Type B pancreatic cell (in vitro differentiated cells): ENCODE data around the gene AK2. TPM values are rescaled to one million over a fixed set of nuclear protein-coding genes. Genes with fewer than 3 reads are reported as not detected.
A peak's percentile ranks its signal among the peaks of the same experiment; 100 is the strongest.

Experiments used
- DNase-seq: peaks from one replicate; pipeline ENCODE4 v3.0.0; 2021; ENCODE audit warnings: mixed read lengths; ENCODE audit not compliant: unreplicated experiment; ENCODE audit errors: extremely low spot score
- H3K27ac Mint-ChIP-seq: 2 replicates; pipeline ENCODE4 v1.8.0; 2021; ENCODE audit warnings: mild to moderate bottlenecking, mixed read lengths
- H3K27me3 Mint-ChIP-seq: 2 replicates; pipeline ENCODE4 v1.8.0; 2021; ENCODE audit warnings: mixed read lengths
- H3K36me3 Mint-ChIP-seq: 2 replicates; pipeline ENCODE4 v1.8.0; 2021; ENCODE audit warnings: mixed read lengths
- H3K4me1 Mint-ChIP-seq: one replicate; pipeline ENCODE4 v1.8.0; 2021; ENCODE audit warnings: mixed read lengths; ENCODE audit not compliant: unreplicated experiment
- H3K4me3 Mint-ChIP-seq: 2 replicates; pipeline ENCODE4 v1.8.0; 2021; ENCODE audit warnings: mild to moderate bottlenecking, mixed read lengths
- H3K9me3 Mint-ChIP-seq: 2 replicates; pipeline ENCODE4 v1.8.0; 2021; ENCODE audit warnings: mixed read lengths
- long read RNA-seq: library from polyadenylated mRNA; unstranded; transcript quantifications from one replicate; pipeline ENCODE4 v2.0.0, GENCODE V29; 2020
- total RNA-seq: library from RNA; stranded (reverse); gene quantifications from 2 replicates; pipeline ENCODE4 v1.2.1, GENCODE V29; 2021; ENCODE audit warnings: low replicate concordance
- TF ChIP-seq, protein P1 (sequence below): fragments of 200-600 bp; sonication (generic); conservative IDR thresholded peaks from 2 replicates; pipeline ENCODE4 v1.5.0; 2021; ENCODE audit warnings: antibody characterized with exemption, mild to moderate bottlenecking

Gene AK2
- 138 and 140 TPM in 2 replicates for total RNA-seq
- long read RNA-seq, transcript AK2-201 (6 exons, 1,021 nt) = minor isoform, 15 of 283 reads
- long read RNA-seq, transcript AK2-202 (7 exons, 3,586 nt) = major isoform, 211 of 283 reads
- long read RNA-seq, transcript AK2-204 (8 exons, 880 nt) = minor isoform, 6 of 283 reads
- long read RNA-seq, partial matches to known transcripts = 9 of 283 reads
- long read RNA-seq, other reads (novel, unspliced or antisense) = 32 of 283 reads

DNA sequence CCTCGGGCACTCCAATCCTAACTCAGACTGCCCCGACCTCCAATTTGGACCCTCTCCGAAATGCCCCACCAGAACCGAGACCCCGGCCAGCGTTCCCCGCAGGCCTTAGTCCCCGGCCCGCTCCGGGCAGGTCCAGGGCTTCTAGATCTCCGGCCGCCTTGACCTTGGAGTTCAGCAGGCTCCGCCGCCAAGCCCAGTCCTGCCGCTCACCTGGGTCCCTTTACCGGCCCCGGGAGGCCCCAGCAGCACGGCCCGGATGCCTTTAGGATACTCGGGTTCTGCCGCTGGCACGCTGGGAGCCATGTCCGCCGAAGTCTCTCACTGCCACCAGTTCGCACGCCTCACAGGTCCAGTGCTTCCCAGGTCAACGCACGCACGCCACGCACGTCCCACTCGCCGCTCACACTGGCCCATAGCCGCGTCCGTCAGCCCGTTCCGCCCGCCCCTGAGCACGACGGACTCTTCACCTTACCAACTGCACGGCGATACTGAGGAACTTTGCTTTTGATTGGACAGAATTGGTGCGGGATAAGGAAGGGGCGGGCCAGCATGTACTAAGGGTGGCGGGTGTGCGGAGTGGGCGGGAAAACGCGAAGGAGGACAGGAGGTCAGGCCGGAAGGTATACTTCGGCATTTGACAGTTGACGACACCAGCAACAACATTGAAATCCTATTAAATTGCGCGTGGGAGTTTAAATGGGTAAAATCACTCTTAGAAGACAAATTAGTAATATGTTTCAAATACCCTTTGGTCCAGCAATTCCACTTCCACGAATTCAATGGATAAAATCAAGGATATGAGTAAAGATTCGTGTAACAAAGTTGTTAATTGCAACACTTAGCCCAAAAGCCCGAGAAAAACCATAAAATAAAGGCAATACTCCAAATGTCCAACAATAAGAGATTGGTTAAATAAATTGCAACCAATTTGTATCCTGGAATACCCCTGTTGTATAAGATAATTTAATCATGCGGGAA is at the start of gene AK2:
Gene AK2 (minus strand): TSS at position 358 of the 978 bp plus-strand sequence. CDS start 55 bp downstream, at position 303.
- TF ChIP-seq, protein P1, sequence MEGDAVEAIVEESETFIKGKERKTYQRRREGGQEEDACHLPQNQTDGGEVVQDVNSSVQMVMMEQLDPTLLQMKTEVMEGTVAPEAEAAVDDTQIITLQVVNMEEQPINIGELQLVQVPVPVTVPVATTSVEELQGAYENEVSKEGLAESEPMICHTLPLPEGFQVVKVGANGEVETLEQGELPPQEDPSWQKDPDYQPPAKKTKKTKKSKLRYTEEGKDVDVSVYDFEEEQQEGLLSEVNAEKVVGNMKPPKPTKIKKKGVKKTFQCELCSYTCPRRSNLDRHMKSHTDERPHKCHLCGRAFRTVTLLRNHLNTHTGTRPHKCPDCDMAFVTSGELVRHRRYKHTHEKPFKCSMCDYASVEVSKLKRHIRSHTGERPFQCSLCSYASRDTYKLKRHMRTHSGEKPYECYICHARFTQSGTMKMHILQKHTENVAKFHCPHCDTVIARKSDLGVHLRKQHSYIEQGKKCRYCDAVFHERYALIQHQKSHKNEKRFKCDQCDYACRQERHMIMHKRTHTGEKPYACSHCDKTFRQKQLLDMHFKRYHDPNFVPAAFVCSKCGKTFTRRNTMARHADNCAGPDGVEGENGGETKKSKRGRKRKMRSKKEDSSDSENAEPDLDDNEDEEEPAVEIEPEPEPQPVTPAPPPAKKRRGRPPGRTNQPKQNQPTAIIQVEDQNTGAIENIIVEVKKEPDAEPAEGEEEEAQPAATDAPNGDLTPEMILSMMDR = no peak
- peak; percentile 94 for DNase-seq
- peaks cover 9% of the 10 kb centered on the region for H3K36me3 Mint-ChIP-seq

DNA sequence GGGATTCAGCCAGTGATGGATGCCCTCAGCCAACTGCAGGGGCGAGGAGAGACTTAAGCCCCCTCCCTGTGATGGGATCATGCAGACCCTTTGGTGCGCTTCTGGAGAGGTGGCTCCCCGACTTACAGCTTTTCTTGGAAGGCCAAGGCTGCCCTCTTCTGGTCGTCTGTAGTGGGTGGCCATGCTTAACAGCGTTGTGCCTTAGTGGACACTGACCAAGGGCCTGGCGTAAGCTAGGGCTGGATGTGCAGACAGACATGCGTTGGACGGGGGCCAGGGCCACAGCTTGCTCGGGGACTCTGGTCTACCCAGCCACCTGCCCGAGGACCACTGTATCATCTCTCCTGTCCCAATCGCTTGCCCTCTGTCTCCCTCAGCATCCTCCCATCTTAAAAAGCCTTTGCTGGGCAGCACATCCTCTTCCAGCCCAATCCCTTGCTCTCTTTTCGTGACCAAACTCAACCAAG is 49.7 kb upstream of the AK2 start:
- TF ChIP-seq, protein P1 = peak; percentile 83
- no peak overlapping the region for H3K4me3 Mint-ChIP-seq
- H3K27me3 Mint-ChIP-seq = peaks cover 15% of the 10 kb centered on the region
- H3K36me3 Mint-ChIP-seq = no peaks in the 10 kb centered on the region
- peaks cover 5% of the 10 kb centered on the region for H3K4me1 Mint-ChIP-seq
- no peak for DNase-seq
- H3K27ac Mint-ChIP-seq = no peak overlapping the region
- no peaks in the 10 kb centered on the region for H3K9me3 Mint-ChIP-seq

More for the DNA sequence above, at the start of gene AK2:
- H3K27ac Mint-ChIP-seq = peak within 1 kb of the TSS; percentile 89
- no peaks in the 10 kb centered on the region for H3K27me3 Mint-ChIP-seq
- H3K9me3 Mint-ChIP-seq = peaks cover 5% of the 10 kb centered on the region
- peaks cover 13% of the 10 kb centered on the region for H3K4me1 Mint-ChIP-seq
- peak within 1 kb of the TSS; percentile 98 for H3K4me3 Mint-ChIP-seq

DNA sequence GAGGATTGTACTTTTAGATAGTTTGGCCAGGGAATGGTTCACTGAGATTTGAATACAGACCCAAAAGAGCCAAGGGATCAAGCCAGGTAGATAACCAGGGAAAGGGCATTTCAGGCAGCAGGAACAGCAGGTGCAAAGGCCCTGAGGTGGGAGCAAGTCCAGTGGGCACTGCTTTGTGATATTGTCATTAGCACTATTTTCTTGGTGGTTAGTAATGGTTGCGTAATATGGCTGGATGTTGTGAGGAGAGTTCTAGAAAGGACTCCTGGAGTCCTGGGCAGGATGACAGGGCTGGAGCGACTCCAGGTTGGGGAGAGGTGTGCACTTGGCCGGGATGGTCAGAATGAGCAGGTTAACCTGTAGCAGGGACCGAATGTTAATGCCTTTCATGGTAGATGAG is 48.6 kb upstream of the AK2 start:
- no peak overlapping the region for H3K27ac Mint-ChIP-seq
- no peak overlapping the region for H3K4me3 Mint-ChIP-seq
- peaks cover 7% of the 10 kb centered on the region for H3K4me1 Mint-ChIP-seq
- DNase-seq = no peak
- H3K27me3 Mint-ChIP-seq = peaks cover 15% of the 10 kb centered on the region
- TF ChIP-seq, protein P1 = no peak
- H3K36me3 Mint-ChIP-seq = no peaks in the 10 kb centered on the region
- H3K9me3 Mint-ChIP-seq = no peaks in the 10 kb centered on the region

DNA sequence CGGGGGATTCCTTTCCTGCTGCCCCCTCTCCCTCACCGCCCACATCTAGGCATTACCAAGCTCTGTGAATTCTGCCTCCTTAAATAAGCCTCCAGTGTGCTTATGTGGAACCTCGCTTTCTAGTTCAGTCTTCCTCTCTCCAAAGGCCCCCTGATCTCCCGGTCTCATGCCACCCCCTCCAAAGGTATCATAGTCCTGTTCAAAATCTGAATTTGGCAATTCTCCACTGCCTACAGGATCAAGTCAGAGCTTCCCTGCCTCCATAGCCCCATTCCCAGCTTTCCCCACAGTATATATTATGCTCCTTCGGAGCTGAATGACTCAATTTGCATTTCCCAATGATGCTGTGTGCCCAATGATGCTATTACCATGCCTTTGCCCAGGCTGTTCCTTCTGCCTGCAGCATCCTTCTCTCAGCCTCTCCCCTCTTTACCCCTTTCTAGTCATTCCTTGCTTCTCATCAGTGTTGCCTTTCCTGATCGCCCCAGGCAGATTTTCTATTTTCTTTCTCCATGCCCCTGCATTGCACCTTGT is 46.0 kb upstream of the AK2 start:
- H3K27ac Mint-ChIP-seq = no peak overlapping the region
- H3K27me3 Mint-ChIP-seq = peaks cover 15% of the 10 kb centered on the region
- H3K4me1 Mint-ChIP-seq = peaks cover 10% of the 10 kb centered on the region
- no peaks in the 10 kb centered on the region for H3K36me3 Mint-ChIP-seq
- no peaks in the 10 kb centered on the region for H3K9me3 Mint-ChIP-seq
- no peak for DNase-seq
- peak overlapping the region; percentile 83 for H3K4me3 Mint-ChIP-seq
- TF ChIP-seq, protein P1 = no peak

DNA sequence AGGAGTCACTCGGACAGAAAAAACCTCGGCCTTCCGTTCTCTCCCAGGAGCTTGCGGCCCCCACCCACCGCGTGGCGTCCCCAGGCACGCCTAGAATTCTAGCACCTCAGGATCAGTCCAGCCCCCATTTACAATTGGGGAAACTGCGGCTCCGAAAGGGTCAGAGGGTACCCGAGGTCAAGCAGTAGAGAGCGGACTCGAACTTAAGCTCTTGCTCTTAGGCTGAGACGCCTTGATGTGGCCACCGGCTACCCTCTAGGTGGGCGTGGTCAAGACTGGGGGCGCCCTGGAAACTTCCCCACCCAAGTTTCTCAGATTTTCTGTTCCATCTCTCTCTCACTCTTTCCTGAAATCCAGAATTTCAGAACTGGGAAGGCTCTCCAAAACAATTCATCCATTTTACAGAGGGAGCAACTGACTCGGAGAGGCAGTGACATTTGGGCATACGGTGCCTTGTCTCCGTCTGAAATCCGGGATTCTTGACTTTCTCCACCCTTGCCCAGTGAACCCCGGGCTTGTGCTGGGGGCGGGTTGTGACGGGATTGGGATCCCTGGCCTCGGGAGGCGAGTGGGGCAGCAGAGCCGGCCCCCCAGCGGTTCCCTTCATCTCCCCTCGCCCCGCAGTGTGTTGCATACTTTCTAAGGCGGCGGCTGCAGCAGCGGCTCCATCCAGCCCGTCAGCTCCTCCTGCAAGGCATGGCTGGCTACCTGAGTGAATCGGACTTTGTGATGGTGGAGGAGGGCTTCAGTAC is 45.0 kb upstream of the AK2 start:
- Mint-ChIP-seq H3K27ac (no peak overlapping the region), H3K36me3 (no peaks in the 10 kb centered on the region), H3K4me3 (peak overlapping the region; percentile 83), H3K4me1 (peaks cover 10% of the 10 kb centered on the region), H3K9me3 (no peaks in the 10 kb centered on the region), H3K27me3 (peaks cover 15% of the 10 kb centered on the region)
- no peak for DNase-seq
- TF ChIP-seq, protein P1 = no peak
